ENCODE measurements around the gene MACROH2A1. TPM values are rescaled to one million over a fixed set of nuclear protein-coding genes. Genes with fewer than 3 reads are reported as not detected.
A peak's percentile ranks its signal among the peaks of the same experiment; 100 is the strongest.

MACROH2A1 gene
- total and polyA plus RNA-seq, 2 experiments from 2014 or later = 115 to 125 TPM

- Histone ChIP-seq H3K27me3 (replicated peaks; ENCODE audit: insufficient read depth) (no peaks in the 10 kb centered on the region), H3K4me2 (ENCODE audit: unreplicated experiment) (no peak overlapping the region), H3K4me1 (ENCODE audit: insufficient read depth) (peaks cover 16% of the 10 kb centered on the region), H3K9ac (no peak overlapping the region), H3K27ac (no peak overlapping the region), H4K20me1 (ENCODE audit: insufficient read depth) (no peaks in the 10 kb centered on the region), H3K4me3 (no peak overlapping the region), H3K79me2 (ENCODE audit: insufficient read depth) (peaks cover 29% of the 10 kb centered on the region), H3K36me3 (ENCODE audit: low read depth) (no peaks in the 10 kb centered on the region), H3F3A (ENCODE audit: insufficient read depth) (0 out of 2 replicates have a peak, but pooled peaks cover 2% of the 10 kb centered on the region), H2AFZ (no peak overlapping the region), H3K9me3 (ENCODE audit: low read depth) (no peaks in the 10 kb centered on the region), H3K9me2 (ENCODE audit: insufficient read depth) (no peaks in the 10 kb centered on the region)
- no peak for DNase-seq
- in situ Hi-C loops (cut with MboI) = no loop called here
- TF ChIP-seq EZH2phosphoT487 (IDR thresholded peaks at IDR 0.05; ENCODE audit: insufficient read depth, low read depth) (no peak), EZH2 (IDR thresholded peaks at IDR 0.05; ENCODE audit: insufficient read depth, poor library complexity, severe bottlenecking) (no peak)
- 73 to 82% methylated on average over 5 of the region's 5 CpGs for WGBS, 2 experiments (ENCODE audit: low coverage in 1 of 2, low lambda C conversion rate in 2 of 2, missing lambda C conversion rate in 2 of 2)
These were observed 1.8 kb upstream of the MACROH2A1 start for GRCh38 chr5:135400866-135401265.

- in situ Hi-C loops (cut with MboI) = no loop called here
- Histone ChIP-seq H4K20me1 (ENCODE audit: insufficient read depth) (no peaks in the 10 kb centered on the region), H3K27me3 (replicated peaks; ENCODE audit: insufficient read depth) (no peaks in the 10 kb centered on the region), H3K4me3 (peak overlapping the region; percentile 82), H3K4me2 (ENCODE audit: unreplicated experiment) (peak overlapping the region; percentile 97), H3K9me3 (ENCODE audit: low read depth) (no peaks in the 10 kb centered on the region), H3K27ac (peak overlapping the region; percentile 87), H3K9ac (peak overlapping the region; percentile 95), H3K4me1 (ENCODE audit: insufficient read depth) (peaks cover 16% of the 10 kb centered on the region), H3K36me3 (ENCODE audit: low read depth) (no peaks in the 10 kb centered on the region), H3F3A (ENCODE audit: insufficient read depth) (0 out of 2 replicates have a peak, but pooled peaks cover 3% of the 10 kb centered on the region), H3K9me2 (ENCODE audit: insufficient read depth) (no peaks in the 10 kb centered on the region), H3K79me2 (ENCODE audit: insufficient read depth) (peaks cover 38% of the 10 kb centered on the region), H2AFZ (peak overlapping the region; percentile 87)
- peak; percentile 51 for DNase-seq
- 32 to 35% methylated on average over 25 of the region's 25 CpGs for WGBS, 2 experiments (ENCODE audit: low coverage in 1 of 2, low lambda C conversion rate in 2 of 2, missing lambda C conversion rate in 2 of 2)
- TF ChIP-seq EZH2 (IDR thresholded peaks at IDR 0.05; ENCODE audit: insufficient read depth, poor library complexity, severe bottlenecking) (no peak), EZH2phosphoT487 (IDR thresholded peaks at IDR 0.05; ENCODE audit: insufficient read depth, low read depth) (no peak)
These were observed 937 bp upstream of the MACROH2A1 start for GRCh38 chr5:135399794-135400542.

GRCh38 chr5:135398160-135398854 is 724 bp downstream of the MACROH2A1 start:
- Histone ChIP-seq H3K27ac (peak overlapping the region; percentile 87), H3K9ac (peak overlapping the region; percentile 95), H3K79me2 (ENCODE audit: insufficient read depth) (peaks cover 55% of the 10 kb centered on the region), H4K20me1 (ENCODE audit: insufficient read depth) (peaks cover 5% of the 10 kb centered on the region; the same call in 1 of the 2 replicates), H3K9me3 (ENCODE audit: low read depth) (no peaks in the 10 kb centered on the region), H3K4me1 (ENCODE audit: insufficient read depth) (peaks cover 23% of the 10 kb centered on the region), H3K27me3 (replicated peaks; ENCODE audit: insufficient read depth) (no peaks in the 10 kb centered on the region), H3K4me3 (peak overlapping the region; percentile 82), H3K9me2 (ENCODE audit: insufficient read depth) (no peaks in the 10 kb centered on the region), H3K36me3 (ENCODE audit: low read depth) (no peaks in the 10 kb centered on the region), H2AFZ (peak overlapping the region; percentile 87), H3F3A (ENCODE audit: insufficient read depth) (peaks cover 12% of the 10 kb centered on the region), H3K4me2 (ENCODE audit: unreplicated experiment) (peak overlapping the region; percentile 97)
- TF ChIP-seq EZH2phosphoT487 (IDR thresholded peaks at IDR 0.05; ENCODE audit: insufficient read depth, low read depth) (no peak), EZH2 (IDR thresholded peaks at IDR 0.05; ENCODE audit: insufficient read depth, poor library complexity, severe bottlenecking) (no peak)
- peak; percentile 74 for DNase-seq
- 2 to 3% methylated on average over 34 to 35 of the region's 43 CpGs for WGBS, 2 experiments (ENCODE audit: low coverage in 1 of 2, low lambda C conversion rate in 2 of 2, missing lambda C conversion rate in 2 of 2)
- in situ Hi-C loops (cut with MboI) = no loop called here

GRCh38 chr5:135397084-135397483 is 1.9 kb downstream of the MACROH2A1 start:
- DNase-seq = no peak
- peaks cover 22% of the 10 kb centered on the region for H3F3A ChIP-seq (ENCODE audit: insufficient read depth)
- in situ Hi-C loops (cut with MboI) = no loop called here
- peaks cover 34% of the 10 kb centered on the region for H3K4me1 ChIP-seq (ENCODE audit: insufficient read depth)
- H3K27ac ChIP-seq = no peak overlapping the region
- TF ChIP-seq EZH2 (IDR thresholded peaks at IDR 0.05; ENCODE audit: insufficient read depth, poor library complexity, severe bottlenecking) = no peak
- no peak for TF ChIP-seq EZH2phosphoT487 (IDR thresholded peaks at IDR 0.05; ENCODE audit: insufficient read depth, low read depth)
- no peaks in the 10 kb centered on the region for H3K36me3 ChIP-seq (ENCODE audit: low read depth)
- H3K4me3 ChIP-seq = peak overlapping the region; percentile 82
- peaks cover 13% of the 10 kb centered on the region; the same call in 1 of the 2 replicates for H4K20me1 ChIP-seq (ENCODE audit: insufficient read depth)
- H3K9me2 ChIP-seq (ENCODE audit: insufficient read depth) = no peaks in the 10 kb centered on the region
- 89 to 91% methylated on average over 5 of the region's 5 CpGs for WGBS, 2 experiments (ENCODE audit: low coverage in 1 of 2, low lambda C conversion rate in 2 of 2, missing lambda C conversion rate in 2 of 2)
- H2AFZ ChIP-seq = no peak overlapping the region
- peaks cover 66% of the 10 kb centered on the region for H3K79me2 ChIP-seq (ENCODE audit: insufficient read depth)
- no peaks in the 10 kb centered on the region for H3K27me3 ChIP-seq (replicated peaks; ENCODE audit: insufficient read depth)
- H3K4me2 ChIP-seq (ENCODE audit: unreplicated experiment) = peak overlapping the region; percentile 97
- H3K9ac ChIP-seq = peak overlapping the region; percentile 95
- H3K9me3 ChIP-seq (ENCODE audit: low read depth) = no peaks in the 10 kb centered on the region
